ENCODE measurements around the gene RNU2-1. TPM values are rescaled to one million over a fixed set of nuclear protein-coding genes. Genes with fewer than 3 reads are reported as not detected.
"Not testable (repeated sequence)": the region's sequence is repeated elsewhere in the genome, so short reads cannot be mapped to it uniquely, and the experiment has no call there.

RNU2-1 gene
- total RNA-seq, 1 experiment from 2014 or later, result not detected

- no peak for DNase-seq (ENCODE audit: low read depth)
Observed at GRCh38 chr17:43216762-43217613, 16.8 kb downstream of the RNU2-1 start.

- no peak for DNase-seq (ENCODE audit: low read depth)
Observed at GRCh38 chr17:43216369-43216761, 17.4 kb downstream of the RNU2-1 start.

GRCh38 chr17:43215341-43215740 lies 18.4 kb downstream of the RNU2-1 start:
- DNase-seq (ENCODE audit: low read depth), result no peak

- no peak for DNase-seq (ENCODE audit: low read depth)
Observed at GRCh38 chr17:43213545-43213944, 20.2 kb downstream of the RNU2-1 start.

GRCh38 chr17:43212641-43213490 lies 20.9 kb downstream of the RNU2-1 start:
- DNase-seq (ENCODE audit: low read depth), result no peak

GRCh38 chr17:43211480-43212402 lies 22.0 kb downstream of the RNU2-1 start, which contains the start of gene TMEM106A:
Gene TMEM106A, plus strand, starts transcription at chr17:43211875. Its CDS starts 1,167 bp downstream, at chr17:43213042.
- peak; percentile 63 for DNase-seq (ENCODE audit: low read depth)

GRCh38 chr17:43211123-43211479 lies 22.7 kb downstream of the RNU2-1 start:
- DNase-seq (ENCODE audit: low read depth), result no peak

GRCh38 chr17:43210576-43210975 lies 23.2 kb downstream of the RNU2-1 start:
- DNase-seq (ENCODE audit: low read depth), result no peak

- DNase-seq (ENCODE audit: low read depth), result not testable (repeated sequence)
Observed at GRCh38 chr17:43203013-43203412, 30.8 kb downstream of the RNU2-1 start.

- DNase-seq (ENCODE audit: low read depth), result peak; percentile 14
Observed at GRCh38 chr17:43200127-43200526, 33.6 kb downstream of the RNU2-1 start.

- no peak for DNase-seq (ENCODE audit: low read depth)
Observed at GRCh38 chr17:43199633-43200032, 34.1 kb downstream of the RNU2-1 start.

- DNase-seq (ENCODE audit: low read depth), result no peak
Observed at GRCh38 chr17:43193251-43193650, 40.5 kb downstream of the RNU2-1 start.

- not testable (repeated sequence) for DNase-seq (ENCODE audit: low read depth)
Observed at GRCh38 chr17:43186656-43187055, 47.1 kb downstream of the RNU2-1 start.

GRCh38 chr17:43183921-43184320 lies 49.9 kb downstream of the RNU2-1 start:
- DNase-seq (ENCODE audit: low read depth), result no peak

Small RNA genes within 50 kb of the gene (small RNA-seq; reads per million reads assigned to genes)
- not detected for gene RF00004
- gene RNU2-1, result not detected

Other genes starting within 250 kb of the RNU2-1 start
- 2,292 and 3,606 TPM in 2 replicates for gene RPL27, start 235.6 kb downstream of the RNU2-1 start, total RNA-seq (2014; rRNA removed; shearing (Covaris generic))
- gene IFI35, start 227.2 kb downstream of the RNU2-1 start, total RNA-seq (2014; rRNA removed; shearing (Covaris generic)), result 18.7 and 20.1 TPM in 2 replicates
- gene VAT1, start 211.6 kb downstream of the RNU2-1 start, total RNA-seq (2014; rRNA removed; shearing (Covaris generic)), result 52.6 and 54.0 TPM in 2 replicates
- 0.11 and 0.23 TPM in 2 replicates for gene RND2, start 208.7 kb downstream of the RNU2-1 start, total RNA-seq (2014; rRNA removed; shearing (Covaris generic))
- 31.8 and 47.1 TPM in 2 replicates for gene BRCA1, start 108.6 kb downstream of the RNU2-1 start, total RNA-seq (2014; rRNA removed; shearing (Covaris generic))
- gene NBR1, start 62.8 kb downstream of the RNU2-1 start, total RNA-seq (2014; rRNA removed; shearing (Covaris generic)), result 53.8 and 65.6 TPM in 2 replicates
- 0.93 and 1.4 TPM in 2 replicates for gene TMEM106A, start 22.1 kb downstream of the RNU2-1 start, total RNA-seq (2014; rRNA removed; shearing (Covaris generic))
- not detected in 2 replicates for gene CCDC200, start 5.4 kb downstream of the RNU2-1 start, total RNA-seq (2014; rRNA removed; shearing (Covaris generic))
- gene ARL4D, start 165.0 kb upstream of the RNU2-1 start, total RNA-seq (2014; rRNA removed; shearing (Covaris generic)), result 5.7 and 8.9 TPM in 2 replicates
- gene DHX8, start 250.0 kb upstream of the RNU2-1 start, total RNA-seq (2014; rRNA removed; shearing (Covaris generic)), result 49.2 and 58.9 TPM in 2 replicates

Measured in HT1080 (cell line).